ENCODE results near the gene DGLUCY.
"Not testable (repeated sequence)": the region's sequence is repeated elsewhere in the genome, so short reads cannot be mapped to it uniquely, and the experiment has no call there.

The DGLUCY gene

DNA sequence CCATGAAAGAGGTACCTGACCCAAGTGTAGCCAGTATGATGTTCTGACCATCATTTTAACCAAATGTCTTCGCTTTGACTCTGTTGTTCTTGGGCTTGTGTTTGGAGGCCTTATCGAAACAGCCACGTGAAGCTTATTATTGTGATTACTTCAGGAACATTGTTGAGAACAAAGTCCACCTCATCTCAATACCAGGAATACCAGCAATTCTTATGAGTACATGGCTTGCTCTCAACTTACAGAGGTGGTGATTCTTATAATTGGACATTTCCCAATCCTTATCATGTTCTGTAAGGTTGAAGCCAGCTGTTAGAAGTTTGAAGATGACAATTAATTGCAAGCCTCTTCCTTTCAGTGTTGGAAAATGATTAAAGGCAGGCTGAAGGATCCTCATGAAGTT lies 31.6 kb upstream of the DGLUCY start:
- no peak overlapping the region for H3K4me3 ChIP-seq (ENCODE audit: low read depth, low read length)
- H3K4me1 ChIP-seq (ENCODE audit: control insufficient read depth in 1 of 2, insufficient read depth in 2 of 2, low read length in 2 of 2) = no peaks in the 10 kb centered on the region
- no peak overlapping the region for H2AFZ ChIP-seq (ENCODE audit: insufficient read depth, low read length, poor library complexity)
- H2BK5ac ChIP-seq (ENCODE audit: low read depth, low read length, poor library complexity) = no peak overlapping the region
- no peak overlapping the region for H2BK12ac ChIP-seq (ENCODE audit: low read length)
- no peaks in the 10 kb centered on the region for H3K79me1 ChIP-seq (ENCODE audit: low read length)
- no peak overlapping the region for H2AK5ac ChIP-seq (ENCODE audit: low read length)
- H3K9ac ChIP-seq (ENCODE audit: low read length) = no peak overlapping the region
- no peak overlapping the region for H3K4me2 ChIP-seq (ENCODE audit: low read length)
- no peak overlapping the region for H3K18ac ChIP-seq (ENCODE audit: low read length)
- H2BK120ac ChIP-seq (ENCODE audit: insufficient read depth, low read length, poor library complexity) = no peak overlapping the region
- no peak overlapping the region for H4K12ac ChIP-seq (ENCODE audit: low read depth, low read length)
- no peak overlapping the region for H3K4ac ChIP-seq (ENCODE audit: low read depth, low read length)
- no peak overlapping the region for H3K27ac ChIP-seq (ENCODE audit: low read depth, low read length)
- peak; percentile 6 to 70 for DNase-seq
- H4K91ac ChIP-seq (ENCODE audit: low read depth, low read length) = no peak overlapping the region
- H3K79me2 ChIP-seq (ENCODE audit: control insufficient read depth, insufficient read depth, low read length, poor library complexity) = no peaks in the 10 kb centered on the region
- H3K36me3 ChIP-seq (ENCODE audit: control insufficient read depth in 1 of 2, insufficient read depth in 2 of 2, low read length in 2 of 2) = no peaks in the 10 kb centered on the region
- H3K14ac ChIP-seq (ENCODE audit: low read length) = no peak overlapping the region
- no peak overlapping the region for H4K8ac ChIP-seq (ENCODE audit: low read depth, low read length)
- no peak overlapping the region for H3K23ac ChIP-seq (ENCODE audit: low read length)
- peaks cover 2% of the 10 kb centered on the region for H3K9me3 ChIP-seq (ENCODE audit: insufficient read depth, low read depth, low read length)
- H3K27me3 ChIP-seq (ENCODE audit: insufficient read depth, low read length) = no peaks in the 10 kb centered on the region
- no CpG with 5 or more reads among the region's 3 CpGs for WGBS (ENCODE audit: extremely low coverage, insufficient coverage, insufficient read length)

DNA sequence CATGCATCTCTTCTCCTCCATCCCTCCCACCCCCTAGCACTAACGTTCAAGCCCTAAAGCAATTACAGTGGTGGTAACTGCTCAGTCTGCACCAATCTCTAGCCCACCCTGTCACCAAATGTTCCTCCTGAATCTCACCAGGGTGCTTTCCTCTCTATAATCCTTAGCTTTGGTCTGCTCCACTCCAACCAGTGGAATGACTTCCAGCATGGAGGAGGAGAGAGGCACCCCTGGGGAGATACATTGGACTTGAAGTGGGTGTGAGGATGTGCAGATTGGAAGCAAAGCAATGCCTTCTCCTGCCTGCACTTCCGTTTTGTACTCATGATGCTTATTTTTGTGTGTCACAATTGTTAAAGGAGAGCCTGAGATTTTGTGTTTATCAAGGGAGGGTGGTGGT lies 29.4 kb upstream of the DGLUCY start:
- WGBS (ENCODE audit: extremely low coverage, insufficient coverage, insufficient read length) = no CpG with 5 or more reads among the region's 2 CpGs
- H4K8ac ChIP-seq (ENCODE audit: low read depth, low read length) = no peak overlapping the region

DNA sequence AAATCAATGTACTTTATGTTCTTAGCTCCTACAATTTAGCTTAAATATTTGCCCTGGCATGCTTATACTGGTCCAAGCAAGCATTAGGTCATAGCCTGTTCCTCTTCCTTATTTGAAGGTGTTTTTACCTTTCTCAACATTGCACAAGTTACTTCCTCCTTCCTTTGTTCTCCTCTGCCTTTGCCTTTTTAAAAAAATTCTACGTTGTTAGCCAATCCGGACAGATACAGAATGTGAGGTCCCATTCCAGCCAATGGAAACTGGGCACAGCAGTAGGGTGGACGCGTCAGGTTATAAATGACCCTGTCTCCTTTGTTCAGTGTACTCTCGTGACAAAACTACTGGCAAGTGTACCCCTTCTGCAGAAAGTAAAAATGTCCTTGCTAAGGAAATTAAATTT lies 26.4 kb upstream of the DGLUCY start:
- not testable (repeated sequence) for H2BK5ac ChIP-seq (ENCODE audit: low read depth, low read length, poor library complexity); H3K27ac ChIP-seq (ENCODE audit: low read depth, low read length); H4K12ac ChIP-seq (ENCODE audit: low read depth, low read length); H3K4me1 ChIP-seq (ENCODE audit: control insufficient read depth in 1 of 2, insufficient read depth in 2 of 2, low read length in 2 of 2); H3K36me3 ChIP-seq (ENCODE audit: control insufficient read depth in 1 of 2, insufficient read depth in 2 of 2, low read length in 2 of 2); H2AFZ ChIP-seq (ENCODE audit: insufficient read depth, low read length, poor library complexity); H3K9ac ChIP-seq (ENCODE audit: low read length); H2BK120ac ChIP-seq (ENCODE audit: insufficient read depth, low read length, poor library complexity); H3K9me3 ChIP-seq (ENCODE audit: insufficient read depth, low read depth, low read length); H2BK12ac ChIP-seq (ENCODE audit: low read length); DNase-seq; H3K4me3 ChIP-seq (ENCODE audit: low read depth, low read length); H3K27me3 ChIP-seq (ENCODE audit: insufficient read depth, low read length); H3K18ac ChIP-seq (ENCODE audit: low read length); H4K91ac ChIP-seq (ENCODE audit: low read depth, low read length); H3K4me2 ChIP-seq (ENCODE audit: low read length); H3K4ac ChIP-seq (ENCODE audit: low read depth, low read length); H4K8ac ChIP-seq (ENCODE audit: low read depth, low read length); H3K79me2 ChIP-seq (ENCODE audit: control insufficient read depth, insufficient read depth, low read length, poor library complexity); H3K79me1 ChIP-seq (ENCODE audit: low read length); H3K23ac ChIP-seq (ENCODE audit: low read length); H3K14ac ChIP-seq (ENCODE audit: low read length); H2AK5ac ChIP-seq (ENCODE audit: low read length)
- no CpG with 5 or more reads among the region's 5 CpGs for WGBS (ENCODE audit: extremely low coverage, insufficient coverage, insufficient read length)

More for the DNA sequence above, 29.4 kb upstream of the DGLUCY start:
- Histone ChIP-seq H2BK12ac (ENCODE audit: low read length) (no peak overlapping the region), H3K9ac (ENCODE audit: low read length) (no peak overlapping the region), H3K27me3 (ENCODE audit: insufficient read depth, low read length) (no peaks in the 10 kb centered on the region), H2AFZ (ENCODE audit: insufficient read depth, low read length, poor library complexity) (no peak overlapping the region), H2BK120ac (ENCODE audit: insufficient read depth, low read length, poor library complexity) (no peak overlapping the region), H2AK5ac (ENCODE audit: low read length) (no peak overlapping the region), H3K79me2 (ENCODE audit: control insufficient read depth, insufficient read depth, low read length, poor library complexity) (no peaks in the 10 kb centered on the region), H3K14ac (ENCODE audit: low read length) (no peak overlapping the region), H3K4ac (ENCODE audit: low read depth, low read length) (no peak overlapping the region), H3K4me3 (ENCODE audit: low read depth, low read length) (no peak overlapping the region), H3K4me1 (ENCODE audit: control insufficient read depth in 1 of 2, insufficient read depth in 2 of 2, low read length in 2 of 2) (peaks cover 0 to 8% of the 10 kb centered on the region in 2 experiments), H3K23ac (ENCODE audit: low read length) (no peak overlapping the region), H3K18ac (ENCODE audit: low read length) (no peak overlapping the region), H3K4me2 (ENCODE audit: low read length) (no peak overlapping the region), H3K79me1 (ENCODE audit: low read length) (no peaks in the 10 kb centered on the region), H3K27ac (ENCODE audit: low read depth, low read length) (no peak overlapping the region), H3K36me3 (ENCODE audit: control insufficient read depth in 1 of 2, insufficient read depth in 2 of 2, low read length in 2 of 2) (no peaks in the 10 kb centered on the region), H3K9me3 (ENCODE audit: insufficient read depth, low read depth, low read length) (peaks cover 2% of the 10 kb centered on the region), H2BK5ac (ENCODE audit: low read depth, low read length, poor library complexity) (no peak overlapping the region), H4K12ac (ENCODE audit: low read depth, low read length) (no peak overlapping the region), H4K91ac (ENCODE audit: low read depth, low read length) (no peak overlapping the region)
- DNase-seq = no peak

DNA sequence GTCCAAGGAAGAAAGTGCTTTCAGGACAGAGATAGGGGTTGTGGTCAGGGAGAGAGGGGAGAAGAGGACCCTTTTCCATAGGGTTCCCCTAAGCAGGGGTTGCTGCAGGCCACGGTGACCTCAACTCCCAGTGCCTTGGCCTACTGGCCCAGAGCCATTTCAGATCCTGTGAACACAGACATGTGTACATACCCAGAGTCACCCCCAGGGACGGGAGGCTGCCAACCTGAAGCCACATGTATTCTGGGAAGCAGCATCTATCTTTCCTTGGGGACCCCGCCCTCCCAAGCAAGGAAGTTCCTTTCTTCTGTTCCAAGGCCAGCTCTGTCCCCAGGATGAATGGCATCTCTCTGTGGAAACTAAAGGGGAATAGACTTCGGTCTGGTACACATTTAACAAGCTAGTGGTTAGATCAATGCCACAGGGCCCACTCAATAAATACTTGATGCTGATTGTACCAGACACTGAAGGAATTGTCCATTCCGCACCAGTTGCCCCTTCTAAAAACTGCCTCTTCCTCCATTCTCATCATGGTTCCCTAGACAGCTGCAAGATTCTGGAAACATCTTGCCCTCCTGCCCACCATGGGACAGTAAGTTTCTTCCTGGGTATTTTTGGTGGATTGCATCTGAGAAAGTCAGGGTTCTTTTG lies 25.2 kb upstream of the DGLUCY start:
- Histone ChIP-seq H3K79me2 (ENCODE audit: control insufficient read depth, insufficient read depth, low read length, poor library complexity) (no peaks in the 10 kb centered on the region), H2BK12ac (ENCODE audit: low read length) (peak overlapping the region; percentile 27), H3K4me3 (ENCODE audit: low read depth, low read length) (no peak overlapping the region), H2BK120ac (ENCODE audit: insufficient read depth, low read length, poor library complexity) (peak overlapping the region; percentile 24), H3K79me1 (ENCODE audit: low read length) (no peaks in the 10 kb centered on the region), H3K36me3 (ENCODE audit: control insufficient read depth in 1 of 2, insufficient read depth in 2 of 2, low read length in 2 of 2) (no peaks in the 10 kb centered on the region), H2AK5ac (ENCODE audit: low read length) (no peak overlapping the region), H3K23ac (ENCODE audit: low read length) (no peak overlapping the region), H3K27me3 (ENCODE audit: insufficient read depth, low read length) (no peaks in the 10 kb centered on the region), H2AFZ (ENCODE audit: insufficient read depth, low read length, poor library complexity) (no peak overlapping the region), H3K27ac (ENCODE audit: low read depth, low read length) (no peak overlapping the region), H3K4me2 (ENCODE audit: low read length) (no peak overlapping the region), H4K91ac (ENCODE audit: low read depth, low read length) (no peak overlapping the region), H3K9ac (ENCODE audit: low read length) (no peak overlapping the region), H4K12ac (ENCODE audit: low read depth, low read length) (no peak overlapping the region), H3K9me3 (ENCODE audit: insufficient read depth, low read depth, low read length) (peaks cover 2% of the 10 kb centered on the region), H3K18ac (ENCODE audit: low read length) (no peak overlapping the region), H2BK5ac (ENCODE audit: low read depth, low read length, poor library complexity) (no peak overlapping the region), H3K4me1 (ENCODE audit: control insufficient read depth in 1 of 2, insufficient read depth in 2 of 2, low read length in 2 of 2) (peaks cover 0 to 8% of the 10 kb centered on the region in 2 experiments), H3K4ac (ENCODE audit: low read depth, low read length) (no peak overlapping the region), H4K8ac (ENCODE audit: low read depth, low read length) (no peak overlapping the region), H3K14ac (ENCODE audit: low read length) (no peak overlapping the region)
- no CpG with 5 or more reads among the region's 5 CpGs for WGBS (ENCODE audit: extremely low coverage, insufficient coverage, insufficient read length)
- DNase-seq = no peak

Measured in trophoblast cell (in vitro differentiated cells and primary cell).